WTC11 (cell line): Measurements from ENCODE around the gene ECHS1.

ENCODE experiments used
- CTCF ChIP-seq: fragments of 200-600 bp; IDR thresholded peaks from 2 replicates; pipeline ENCODE4 v1.8.0; 2022; ENCODE audit warnings: antibody characterized with exemption
- USF2 ChIP-seq: sonication (generic); formaldehyde crosslinking; IDR thresholded peaks from 2 replicates; pipeline ENCODE4 v1.8.1; 2023; ENCODE audit warnings: mild to moderate bottlenecking, missing genetic modification reagents, moderate library complexity

GRCh38 chr10:133325440-133326222 lies 47.5 kb downstream of the ECHS1 start:
- TF ChIP-seq CTCF = no peak
- TF ChIP-seq USF2 = no peak
